ENCODE results near the gene ADAMTSL2.

ADAMTSL2 gene

DNA sequence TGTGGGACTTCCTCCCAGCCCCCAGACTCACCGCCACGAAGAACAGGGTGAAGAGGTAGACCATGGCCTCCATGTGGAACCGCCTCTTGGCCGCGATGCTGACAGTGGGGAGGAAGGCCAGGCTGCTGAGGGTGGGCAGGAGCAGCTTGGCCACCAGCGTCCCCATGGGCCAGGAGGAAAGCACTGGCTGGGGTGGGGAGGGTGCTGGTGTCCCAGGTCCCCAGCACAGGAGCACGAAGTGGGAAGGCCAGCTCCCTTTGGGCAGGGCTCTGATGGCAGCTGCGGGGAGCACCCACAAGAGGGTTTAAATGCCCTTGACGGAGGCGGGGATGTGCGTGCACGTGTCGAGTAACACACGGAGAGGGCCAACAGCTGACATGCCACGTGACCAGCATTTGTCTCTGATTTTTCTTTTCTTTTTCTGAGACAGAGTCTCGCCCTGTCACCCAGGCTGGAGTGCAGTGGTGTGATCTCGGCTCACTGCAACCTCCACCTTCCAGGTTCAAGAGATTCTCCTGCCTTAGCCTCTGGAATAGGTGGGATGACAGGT, 9.8 kb upstream of the ADAMTSL2 start, which contains the start of gene MYMK:
TSS of gene MYMK (minus strand) at position 281 of the 550 bp plus-strand sequence. CDS start at position 166, 115 bp downstream.
- no peak for ATAC-seq

DNA sequence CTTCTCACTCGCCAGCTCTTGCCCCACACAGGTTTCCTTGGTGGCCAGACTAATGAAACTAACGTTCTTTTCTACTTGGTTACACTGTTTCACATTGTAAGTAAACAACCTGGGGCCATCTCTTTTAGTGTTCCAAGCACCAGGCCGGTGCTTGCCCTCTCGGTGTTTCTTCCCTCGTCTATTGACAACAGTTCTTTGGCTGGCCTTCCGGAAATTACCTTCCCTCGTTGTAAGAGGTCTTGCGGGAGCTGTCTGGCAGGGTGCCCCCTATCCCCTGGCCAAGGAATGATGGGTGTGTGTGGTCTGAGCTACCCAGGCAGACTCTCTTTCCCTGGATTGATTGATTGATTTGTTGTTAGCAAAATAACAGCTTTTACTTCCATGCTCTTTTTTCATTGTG, 8.8 kb upstream of the ADAMTSL2 start:
- ATAC-seq: no peak
- TF ChIP-seq ZNF70 (CRISPR knock-in tag; IDR thresholded peaks at IDR 0.05): no peak
- TF ChIP-seq ISL1 (CRISPR knock-in tag; IDR thresholded peaks at IDR 0.05): no peak
- TF ChIP-seq TCF4 (CRISPR knock-in tag; IDR thresholded peaks at IDR 0.05; ENCODE audit: borderline replicate concordance): no peak
- no peak for TF ChIP-seq CSDC2 (CRISPR knock-in tag; IDR thresholded peaks at IDR 0.05)

More for the DNA sequence above, 9.8 kb upstream of the ADAMTSL2 start, which contains the start of gene MYMK:
- TF ChIP-seq, protein P1, sequence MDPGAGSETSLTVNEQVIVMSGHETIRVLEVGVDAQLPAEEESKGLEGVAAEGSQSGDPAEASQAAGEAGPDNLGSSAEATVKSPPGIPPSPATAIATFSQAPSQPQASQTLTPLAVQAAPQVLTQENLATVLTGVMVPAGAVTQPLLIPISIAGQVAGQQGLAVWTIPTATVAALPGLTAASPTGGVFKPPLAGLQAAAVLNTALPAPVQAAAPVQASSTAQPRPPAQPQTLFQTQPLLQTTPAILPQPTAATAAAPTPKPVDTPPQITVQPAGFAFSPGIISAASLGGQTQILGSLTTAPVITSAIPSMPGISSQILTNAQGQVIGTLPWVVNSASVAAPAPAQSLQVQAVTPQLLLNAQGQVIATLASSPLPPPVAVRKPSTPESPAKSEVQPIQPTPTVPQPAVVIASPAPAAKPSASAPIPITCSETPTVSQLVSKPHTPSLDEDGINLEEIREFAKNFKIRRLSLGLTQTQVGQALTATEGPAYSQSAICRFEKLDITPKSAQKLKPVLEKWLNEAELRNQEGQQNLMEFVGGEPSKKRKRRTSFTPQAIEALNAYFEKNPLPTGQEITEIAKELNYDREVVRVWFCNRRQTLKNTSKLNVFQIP (CRISPR knock-in tag; IDR thresholded peaks at IDR 0.05; ENCODE audit: borderline replicate concordance, low read depth): no peak
- no peak for TF ChIP-seq ISL1 (CRISPR knock-in tag; IDR thresholded peaks at IDR 0.05)
- TF ChIP-seq SNAI2 (CRISPR knock-in tag; IDR thresholded peaks at IDR 0.05): no peak
- no peak for TF ChIP-seq ZFP3 (CRISPR knock-in tag; IDR thresholded peaks at IDR 0.05)
- no peak for TF ChIP-seq ZC3H10 (CRISPR knock-in tag; IDR thresholded peaks at IDR 0.05)
- no peak for TF ChIP-seq ZNF70 (CRISPR knock-in tag; IDR thresholded peaks at IDR 0.05)
- TF ChIP-seq GLIS3 (CRISPR knock-in tag; IDR thresholded peaks at IDR 0.05): no peak
- TF ChIP-seq CSDC2 (CRISPR knock-in tag; IDR thresholded peaks at IDR 0.05): no peak
- no peak for TF ChIP-seq ARNTL (CRISPR knock-in tag; IDR thresholded peaks at IDR 0.05; ENCODE audit: borderline replicate concordance, low read depth)
- no peak for TF ChIP-seq ZFP30 (CRISPR knock-in tag; IDR thresholded peaks at IDR 0.05)
- no peak for TF ChIP-seq OSR1 (CRISPR knock-in tag; IDR thresholded peaks at IDR 0.05)
- no peak for TF ChIP-seq ESRRG (CRISPR knock-in tag; IDR thresholded peaks at IDR 0.05)
- no peak for TF ChIP-seq CSRNP3 (CRISPR knock-in tag; IDR thresholded peaks at IDR 0.05)
- TF ChIP-seq ZNF8 (CRISPR knock-in tag; IDR thresholded peaks at IDR 0.05): no peak
- TF ChIP-seq, protein P2, sequence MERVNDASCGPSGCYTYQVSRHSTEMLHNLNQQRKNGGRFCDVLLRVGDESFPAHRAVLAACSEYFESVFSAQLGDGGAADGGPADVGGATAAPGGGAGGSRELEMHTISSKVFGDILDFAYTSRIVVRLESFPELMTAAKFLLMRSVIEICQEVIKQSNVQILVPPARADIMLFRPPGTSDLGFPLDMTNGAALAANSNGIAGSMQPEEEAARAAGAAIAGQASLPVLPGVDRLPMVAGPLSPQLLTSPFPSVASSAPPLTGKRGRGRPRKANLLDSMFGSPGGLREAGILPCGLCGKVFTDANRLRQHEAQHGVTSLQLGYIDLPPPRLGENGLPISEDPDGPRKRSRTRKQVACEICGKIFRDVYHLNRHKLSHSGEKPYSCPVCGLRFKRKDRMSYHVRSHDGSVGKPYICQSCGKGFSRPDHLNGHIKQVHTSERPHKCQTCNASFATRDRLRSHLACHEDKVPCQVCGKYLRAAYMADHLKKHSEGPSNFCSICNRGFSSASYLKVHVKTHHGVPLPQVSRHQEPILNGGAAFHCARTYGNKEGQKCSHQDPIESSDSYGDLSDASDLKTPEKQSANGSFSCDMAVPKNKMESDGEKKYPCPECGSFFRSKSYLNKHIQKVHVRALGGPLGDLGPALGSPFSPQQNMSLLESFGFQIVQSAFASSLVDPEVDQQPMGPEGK (CRISPR knock-in tag; IDR thresholded peaks at IDR 0.05; ENCODE audit: borderline replicate concordance): no peak

- no peak for ATAC-seq
- no peak for TF ChIP-seq CREB5 (CRISPR knock-in tag; IDR thresholded peaks at IDR 0.05; ENCODE audit: low read depth)
- TF ChIP-seq ZNF565 (CRISPR knock-in tag; conservative IDR thresholded peaks at IDR 0.05; ENCODE audit: low read depth): no peak
- TF ChIP-seq, protein P1 (CRISPR knock-in tag; IDR thresholded peaks at IDR 0.05; ENCODE audit: borderline replicate concordance, low read depth): no peak
- no peak for TF ChIP-seq GLIS3 (CRISPR knock-in tag; IDR thresholded peaks at IDR 0.05)
- TF ChIP-seq CSDC2 (CRISPR knock-in tag; IDR thresholded peaks at IDR 0.05): no peak
- TF ChIP-seq ZC3H10 (CRISPR knock-in tag; IDR thresholded peaks at IDR 0.05): no peak
- TF ChIP-seq ZNF8 (CRISPR knock-in tag; IDR thresholded peaks at IDR 0.05): no peak
- no peak for TF ChIP-seq ZFP3 (CRISPR knock-in tag; IDR thresholded peaks at IDR 0.05)
- TF ChIP-seq BACH2 (CRISPR knock-in tag; IDR thresholded peaks at IDR 0.05; ENCODE audit: borderline replicate concordance): no peak
- TF ChIP-seq RARB (CRISPR knock-in tag; IDR thresholded peaks at IDR 0.05): no peak
- TF ChIP-seq CSRNP3 (CRISPR knock-in tag; IDR thresholded peaks at IDR 0.05): no peak
Measured at GRCh38 chr9:133526721-133527321, 7.7 kb upstream of the ADAMTSL2 start.
